ENCODE data around the gene MOCS1. TPM values are rescaled to one million over a fixed set of nuclear protein-coding genes. Genes with fewer than 3 reads are reported as not detected.

The MOCS1 gene
- total RNA-seq, 4 donors from 2014 or later: 26.4 to 61.7 (median 38.4) TPM

DNA sequence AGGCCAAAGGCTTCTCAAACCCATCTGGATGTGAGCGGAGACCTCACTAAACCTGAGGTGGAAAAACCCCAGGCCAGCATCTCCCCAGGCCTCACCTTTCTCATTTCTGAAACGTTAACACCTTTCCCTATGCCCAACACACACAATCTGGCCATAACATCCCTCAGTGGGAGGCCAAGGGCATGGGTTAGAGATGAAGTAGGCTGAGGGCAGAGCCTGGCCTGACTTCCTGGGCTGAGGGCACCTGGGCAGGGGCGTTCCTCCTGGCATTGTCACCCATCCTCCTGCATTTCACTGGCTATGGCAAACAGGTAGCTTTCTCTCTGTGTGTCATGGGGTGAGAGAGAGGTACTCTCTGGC, 8.4 kb downstream of the MOCS1 start:
- Histone ChIP-seq H3K27ac (peak overlapping the region in 3 of 4 donors; percentile 95 to 99 (median 95)), H3K4me3 (no peak overlapping the region), H3K4me1 (peaks cover 68 to 81% of the 10 kb centered on the region in 2 donors), H3K9me3 (no peaks in the 10 kb centered on the region), H3K36me3 (peaks cover 0 to 29% of the 10 kb centered on the region in 2 donors), H3K27me3 (no peaks in the 10 kb centered on the region)
- DNase-seq (no peak), ATAC-seq (no peak)
- TF ChIP-seq, protein P1, sequence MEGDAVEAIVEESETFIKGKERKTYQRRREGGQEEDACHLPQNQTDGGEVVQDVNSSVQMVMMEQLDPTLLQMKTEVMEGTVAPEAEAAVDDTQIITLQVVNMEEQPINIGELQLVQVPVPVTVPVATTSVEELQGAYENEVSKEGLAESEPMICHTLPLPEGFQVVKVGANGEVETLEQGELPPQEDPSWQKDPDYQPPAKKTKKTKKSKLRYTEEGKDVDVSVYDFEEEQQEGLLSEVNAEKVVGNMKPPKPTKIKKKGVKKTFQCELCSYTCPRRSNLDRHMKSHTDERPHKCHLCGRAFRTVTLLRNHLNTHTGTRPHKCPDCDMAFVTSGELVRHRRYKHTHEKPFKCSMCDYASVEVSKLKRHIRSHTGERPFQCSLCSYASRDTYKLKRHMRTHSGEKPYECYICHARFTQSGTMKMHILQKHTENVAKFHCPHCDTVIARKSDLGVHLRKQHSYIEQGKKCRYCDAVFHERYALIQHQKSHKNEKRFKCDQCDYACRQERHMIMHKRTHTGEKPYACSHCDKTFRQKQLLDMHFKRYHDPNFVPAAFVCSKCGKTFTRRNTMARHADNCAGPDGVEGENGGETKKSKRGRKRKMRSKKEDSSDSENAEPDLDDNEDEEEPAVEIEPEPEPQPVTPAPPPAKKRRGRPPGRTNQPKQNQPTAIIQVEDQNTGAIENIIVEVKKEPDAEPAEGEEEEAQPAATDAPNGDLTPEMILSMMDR (IDR thresholded peaks at IDR 0.05 in 4 of 5, conservative IDR thresholded peaks at IDR 0.05 in 1 of 5): no peak
- TF ChIP-seq POLR2A (IDR thresholded peaks at IDR 0.05): no peak
- intact Hi-C loops (cut with DNase I; ENCODE audit: low total_unique reads): no loop called here
- in situ Hi-C loops (cut with MboI; ENCODE audit: low sequenced_read_pairs in 4 of 4): no loop called here

GRCh38 chr6:39925191-39925930, 8.9 kb downstream of the MOCS1 start:
- Histone ChIP-seq H3K4me3 (no peak overlapping the region), H3K36me3 (peaks cover 0 to 29% of the 10 kb centered on the region in 2 donors), H3K9me3 (no peaks in the 10 kb centered on the region), H3K27ac (peak overlapping the region in 3 of 4 donors; percentile 63 to 99 (median 95)), H3K27me3 (no peaks in the 10 kb centered on the region), H3K4me1 (peaks cover 64 to 75% of the 10 kb centered on the region in 2 donors)
- in situ Hi-C loops (cut with MboI; ENCODE audit: low sequenced_read_pairs in 4 of 4) (no loop called here), intact Hi-C loops (cut with DNase I; ENCODE audit: low total_unique reads) (no loop called here)
- ATAC-seq (no peak), DNase-seq (no peak)
- TF ChIP-seq, protein P1 (IDR thresholded peaks at IDR 0.05 in 4 of 5, conservative IDR thresholded peaks at IDR 0.05 in 1 of 5): no peak
- TF ChIP-seq POLR2A (IDR thresholded peaks at IDR 0.05): no peak

DNA sequence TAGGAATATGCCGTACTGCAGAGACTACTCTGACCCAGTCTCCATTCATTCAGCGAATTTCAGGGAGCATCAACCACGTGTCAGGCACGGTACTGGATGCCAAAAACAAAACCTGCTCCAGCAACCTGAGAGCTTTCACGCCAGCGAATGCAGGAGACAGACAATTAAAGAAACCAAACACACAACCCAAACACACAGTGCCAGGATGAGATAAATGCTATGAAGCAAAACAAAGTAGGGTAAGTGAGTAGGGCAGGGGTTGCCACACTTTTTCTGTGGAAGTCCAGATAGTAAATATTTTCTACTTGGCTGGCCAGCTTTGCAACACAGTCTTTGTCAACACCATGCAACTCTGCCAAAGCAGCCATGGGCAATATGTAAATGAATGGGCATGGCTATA, 10.0 kb downstream of the MOCS1 start:
- Histone ChIP-seq H3K27ac (peak overlapping the region in 3 of 4 donors; percentile 63 to 99 (median 77)), H3K9me3 (no peaks in the 10 kb centered on the region), H3K4me3 (no peak overlapping the region), H3K4me1 (peaks cover 53 to 64% of the 10 kb centered on the region in 2 donors), H3K27me3 (no peaks in the 10 kb centered on the region), H3K36me3 (peaks cover 0 to 29% of the 10 kb centered on the region in 2 donors)
- in situ Hi-C loops (cut with MboI; ENCODE audit: low sequenced_read_pairs in 4 of 4) (no loop called here), intact Hi-C loops (cut with DNase I; ENCODE audit: low total_unique reads) (no loop called here)
- TF ChIP-seq, protein P1 (IDR thresholded peaks at IDR 0.05 in 4 of 5, conservative IDR thresholded peaks at IDR 0.05 in 1 of 5): no peak
- TF ChIP-seq POLR2A (IDR thresholded peaks at IDR 0.05): no peak
- DNase-seq: peak in 1 of 2 donors; percentile 65
- ATAC-seq: peak in 1 of 2 donors; percentile 69

- Histone ChIP-seq H3K4me1 (peaks cover 49 to 60% of the 10 kb centered on the region in 2 donors), H3K4me3 (no peak overlapping the region), H3K9me3 (no peaks in the 10 kb centered on the region), H3K36me3 (peaks cover 0 to 29% of the 10 kb centered on the region in 2 donors), H3K27ac (peak overlapping the region in 3 of 4 donors; percentile 63 to 99 (median 77)), H3K27me3 (no peaks in the 10 kb centered on the region)
- in situ Hi-C loops (cut with MboI; ENCODE audit: low sequenced_read_pairs in 4 of 4) (no loop called here), intact Hi-C loops (cut with DNase I; ENCODE audit: low total_unique reads) (no loop called here)
- ATAC-seq: no peak
- TF ChIP-seq, protein P1 (IDR thresholded peaks at IDR 0.05 in 4 of 5, conservative IDR thresholded peaks at IDR 0.05 in 1 of 5): no peak
- TF ChIP-seq POLR2A (IDR thresholded peaks at IDR 0.05): no peak
- no peak for DNase-seq
Observed at GRCh38 chr6:39923861-39924260, 10.4 kb downstream of the MOCS1 start.
